ENCODE measurements around the gene FANCE.
"Not testable (repeated sequence)": the region's sequence is repeated elsewhere in the genome, so short reads cannot be mapped to it uniquely, and the experiment has no call there.

Gene FANCE

GRCh38 chr6:35429463-35429862, 22.7 kb upstream of the FANCE start:
- no peak overlapping the region for H3K4me3 ChIP-seq (ENCODE audit: low read depth in 1 of 2, low read length in 2 of 2)
- H3K27ac ChIP-seq (ENCODE audit: low read depth, low read length): no peak overlapping the region
- H3K4me1 ChIP-seq (ENCODE audit: control insufficient read depth in 1 of 2, insufficient read depth in 2 of 2, low read length in 2 of 2): peaks cover 0 to 12% of the 10 kb centered on the region in 2 donors
- no peaks in the 10 kb centered on the region for H3K27me3 ChIP-seq (ENCODE audit: control insufficient read depth in 1 of 2, insufficient read depth in 2 of 2, low read length in 2 of 2)
- H3K36me3 ChIP-seq (ENCODE audit: control insufficient read depth in 1 of 2, insufficient read depth in 2 of 2, low read length in 2 of 2): peaks cover 3 to 34% of the 10 kb centered on the region in 2 donors
- H3K9me3 ChIP-seq (ENCODE audit: control insufficient read depth in 1 of 2, low read length in 2 of 2): peaks cover 10 to 21% of the 10 kb centered on the region in 2 donors
- no peak overlapping the region for H3K9ac ChIP-seq (ENCODE audit: low read depth in 1 of 2, low read length in 2 of 2)

GRCh38 chr6:35432291-35432690, 19.8 kb upstream of the FANCE start:
- no peaks in the 10 kb centered on the region for H3K27me3 ChIP-seq (ENCODE audit: control insufficient read depth in 1 of 2, insufficient read depth in 2 of 2, low read length in 2 of 2)
- peaks cover 23 to 39% of the 10 kb centered on the region in 2 donors for H3K4me1 ChIP-seq (ENCODE audit: control insufficient read depth in 1 of 2, insufficient read depth in 2 of 2, low read length in 2 of 2)
- H3K4me3 ChIP-seq (ENCODE audit: low read depth in 1 of 2, low read length in 2 of 2): no peak overlapping the region
- peaks cover 0 to 8% of the 10 kb centered on the region in 2 donors for H3K36me3 ChIP-seq (ENCODE audit: control insufficient read depth in 1 of 2, insufficient read depth in 2 of 2, low read length in 2 of 2)
- no peak overlapping the region for H3K9ac ChIP-seq (ENCODE audit: low read depth in 1 of 2, low read length in 2 of 2)
- no peak overlapping the region for H3K27ac ChIP-seq (ENCODE audit: low read depth, low read length)
- peaks cover 10 to 21% of the 10 kb centered on the region in 2 donors for H3K9me3 ChIP-seq (ENCODE audit: control insufficient read depth in 1 of 2, low read length in 2 of 2)

- peaks cover 10 to 21% of the 10 kb centered on the region in 2 donors for H3K9me3 ChIP-seq (ENCODE audit: control insufficient read depth in 1 of 2, low read length in 2 of 2)
- not testable (repeated sequence) for H3K36me3 ChIP-seq (ENCODE audit: control insufficient read depth in 1 of 2, insufficient read depth in 2 of 2, low read length in 2 of 2); H3K9ac ChIP-seq (ENCODE audit: low read depth in 1 of 2, low read length in 2 of 2); H3K4me3 ChIP-seq (ENCODE audit: low read depth in 1 of 2, low read length in 2 of 2); H3K27me3 ChIP-seq (ENCODE audit: control insufficient read depth in 1 of 2, insufficient read depth in 2 of 2, low read length in 2 of 2); H3K27ac ChIP-seq (ENCODE audit: low read depth, low read length)
- H3K4me1 ChIP-seq (ENCODE audit: control insufficient read depth in 1 of 2, insufficient read depth in 2 of 2, low read length in 2 of 2): peaks cover 23 to 39% of the 10 kb centered on the region in 2 donors
Measured at GRCh38 chr6:35432702-35433101, 19.4 kb upstream of the FANCE start.

DNA sequence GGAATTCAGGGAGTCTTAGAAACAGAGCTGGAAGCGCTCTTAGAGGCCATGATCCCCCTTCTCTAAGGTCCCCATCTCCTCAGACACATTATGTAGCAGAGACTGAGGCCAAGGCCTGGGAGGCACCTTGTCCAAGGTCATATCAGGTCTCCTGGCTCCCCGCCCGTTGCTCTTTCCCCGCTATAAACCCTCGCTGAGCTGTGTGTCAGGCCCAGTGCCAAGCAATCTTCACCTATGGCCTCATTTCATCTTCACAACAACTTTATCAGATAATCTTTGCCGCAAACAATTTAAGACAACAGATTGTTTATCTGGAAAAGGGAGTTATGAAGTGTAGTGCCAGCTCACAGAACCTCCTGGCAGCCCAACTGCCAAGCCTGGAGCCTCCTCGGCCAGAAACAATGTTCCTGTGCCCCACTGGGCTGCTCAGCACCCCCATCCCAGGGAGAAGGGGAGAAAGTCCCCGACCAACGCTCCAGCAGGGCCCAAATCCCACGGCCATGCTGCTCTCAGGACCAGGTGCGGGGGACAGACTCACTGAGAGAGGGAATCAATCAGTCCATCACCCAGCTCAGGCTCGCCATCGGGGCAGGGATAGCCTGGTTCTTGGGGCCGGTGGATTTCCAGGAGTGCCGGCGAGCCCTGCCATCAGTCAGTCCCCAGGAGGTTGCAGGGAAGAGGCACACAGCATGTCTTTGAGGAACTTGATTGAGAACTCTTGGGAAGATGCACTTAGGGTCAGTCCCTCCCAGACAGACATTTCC, 16.9 kb upstream of the FANCE start:
- Histone ChIP-seq H3K27ac (ENCODE audit: low read depth, low read length) (no peak overlapping the region), H3K9ac (ENCODE audit: low read depth in 1 of 2, low read length in 2 of 2) (peak overlapping the region in 1 of 2 donors; percentile 38), H3K4me1 (ENCODE audit: control insufficient read depth in 1 of 2, insufficient read depth in 2 of 2, low read length in 2 of 2) (peaks cover 27 to 42% of the 10 kb centered on the region in 2 donors)

DNA sequence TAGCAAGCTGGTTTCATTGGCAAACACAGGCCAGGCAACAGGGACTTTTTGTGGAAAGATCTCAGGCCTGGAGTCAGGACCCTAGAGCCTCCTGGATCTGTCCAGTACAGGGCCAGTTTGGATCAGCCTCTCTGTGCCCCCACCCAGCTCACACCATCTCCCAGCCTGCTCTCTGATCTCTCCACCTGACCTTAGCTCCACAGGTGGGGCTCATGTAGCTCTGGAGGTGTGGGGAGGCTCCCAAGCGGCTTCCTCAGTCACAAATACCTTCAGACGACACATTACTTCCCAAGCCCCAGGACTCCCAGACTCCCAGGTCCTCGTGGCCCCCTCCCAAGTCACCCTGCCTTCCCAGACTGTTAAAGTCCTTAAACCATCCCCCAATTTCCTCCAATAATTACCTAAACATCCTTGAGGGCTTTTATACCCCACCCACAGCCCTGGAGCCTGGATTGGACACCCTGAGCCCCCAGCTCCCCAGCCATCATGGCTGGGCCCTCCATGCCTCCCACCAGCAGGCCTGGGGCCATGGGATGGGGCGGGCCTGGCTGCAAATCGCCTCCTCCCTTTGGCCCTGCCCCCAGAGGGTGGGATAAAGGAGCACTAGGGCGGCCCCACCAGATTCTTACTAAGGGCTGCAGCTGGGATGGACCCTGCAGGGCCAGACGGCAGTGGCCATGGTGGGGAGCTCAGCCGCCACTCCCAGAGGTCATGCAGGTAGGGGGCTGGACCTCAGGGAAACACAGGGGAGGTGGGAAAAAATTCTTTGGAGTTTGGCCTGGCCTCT, 15.9 kb upstream of the FANCE start:
- Histone ChIP-seq H3K27ac (ENCODE audit: low read depth, low read length) (no peak overlapping the region), H3K27me3 (ENCODE audit: control insufficient read depth in 1 of 2, insufficient read depth in 2 of 2, low read length in 2 of 2) (no peaks in the 10 kb centered on the region), H3K9ac (ENCODE audit: low read depth in 1 of 2, low read length in 2 of 2) (no peak overlapping the region), H3K36me3 (ENCODE audit: control insufficient read depth in 1 of 2, insufficient read depth in 2 of 2, low read length in 2 of 2) (no peaks in the 10 kb centered on the region), H3K4me1 (ENCODE audit: control insufficient read depth in 1 of 2, insufficient read depth in 2 of 2, low read length in 2 of 2) (peaks cover 27 to 42% of the 10 kb centered on the region in 2 donors), H3K4me3 (ENCODE audit: low read depth in 1 of 2, low read length in 2 of 2) (no peak overlapping the region), H3K9me3 (ENCODE audit: control insufficient read depth in 1 of 2, low read length in 2 of 2) (no peaks in the 10 kb centered on the region)

More for the DNA sequence above, 16.9 kb upstream of the FANCE start:
- Histone ChIP-seq H3K36me3 (ENCODE audit: control insufficient read depth in 1 of 2, insufficient read depth in 2 of 2, low read length in 2 of 2) (no peaks in the 10 kb centered on the region), H3K4me3 (ENCODE audit: low read depth in 1 of 2, low read length in 2 of 2) (no peak overlapping the region), H3K9me3 (ENCODE audit: control insufficient read depth in 1 of 2, low read length in 2 of 2) (peaks cover 0 to under 1% of the 10 kb centered on the region in 2 donors), H3K27me3 (ENCODE audit: control insufficient read depth in 1 of 2, insufficient read depth in 2 of 2, low read length in 2 of 2) (no peaks in the 10 kb centered on the region)

DNA sequence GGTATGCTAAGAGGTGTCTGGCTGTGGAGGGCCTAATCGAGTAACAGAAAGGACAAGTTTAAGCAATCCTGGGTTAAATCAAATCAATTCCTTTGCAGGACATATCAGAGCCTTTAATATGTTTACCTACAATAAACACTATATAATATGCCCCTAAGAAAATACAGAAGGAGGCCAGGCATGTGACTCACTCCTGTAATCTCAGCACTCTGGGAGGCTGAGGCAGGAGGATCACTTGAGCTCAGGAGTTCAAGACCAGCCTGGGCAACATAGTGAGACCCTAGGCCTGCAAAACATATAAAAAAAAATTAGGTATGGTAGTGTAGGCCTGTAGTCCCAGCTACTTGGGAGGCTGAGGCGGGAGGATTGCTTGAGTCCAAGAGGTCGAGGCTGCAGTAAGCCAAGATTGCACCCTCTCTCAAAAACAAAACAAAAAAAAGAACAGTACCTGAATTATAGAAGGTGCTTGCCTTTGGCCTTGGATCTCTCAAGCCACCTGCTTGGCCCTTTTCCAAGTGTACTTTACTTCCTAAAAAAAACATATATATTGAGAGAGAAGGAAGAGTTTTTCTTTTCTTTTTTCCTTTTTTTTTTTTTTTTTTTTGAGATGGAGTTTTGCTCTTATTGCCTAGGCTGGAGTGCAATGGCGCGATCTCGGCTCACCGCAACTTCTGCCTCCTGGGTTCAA, 13.6 kb upstream of the FANCE start:
- H3K4me1 ChIP-seq (ENCODE audit: control insufficient read depth in 1 of 2, insufficient read depth in 2 of 2, low read length in 2 of 2): peaks cover 27 to 37% of the 10 kb centered on the region in 2 donors
- not testable (repeated sequence) for H3K9ac ChIP-seq (ENCODE audit: low read depth in 1 of 2, low read length in 2 of 2); H3K4me3 ChIP-seq (ENCODE audit: low read depth in 1 of 2, low read length in 2 of 2); H3K36me3 ChIP-seq (ENCODE audit: control insufficient read depth in 1 of 2, insufficient read depth in 2 of 2, low read length in 2 of 2); H3K27ac ChIP-seq (ENCODE audit: low read depth, low read length); H3K9me3 ChIP-seq (ENCODE audit: control insufficient read depth in 1 of 2, low read length in 2 of 2); H3K27me3 ChIP-seq (ENCODE audit: control insufficient read depth in 1 of 2, insufficient read depth in 2 of 2, low read length in 2 of 2)

GRCh38 chr6:35439308-35439707, 12.8 kb upstream of the FANCE start:
- H3K9ac ChIP-seq (ENCODE audit: low read depth in 1 of 2, low read length in 2 of 2): no peak overlapping the region
- H3K4me3 ChIP-seq (ENCODE audit: low read depth in 1 of 2, low read length in 2 of 2): no peak overlapping the region
- no peaks in the 10 kb centered on the region for H3K9me3 ChIP-seq (ENCODE audit: control insufficient read depth in 1 of 2, low read length in 2 of 2)
- H3K36me3 ChIP-seq (ENCODE audit: control insufficient read depth in 1 of 2, insufficient read depth in 2 of 2, low read length in 2 of 2): no peaks in the 10 kb centered on the region
- H3K27ac ChIP-seq (ENCODE audit: low read depth, low read length): no peak overlapping the region
- H3K4me1 ChIP-seq (ENCODE audit: control insufficient read depth in 1 of 2, insufficient read depth in 2 of 2, low read length in 2 of 2): peaks cover 27 to 31% of the 10 kb centered on the region in 2 donors
- H3K27me3 ChIP-seq (ENCODE audit: control insufficient read depth in 1 of 2, insufficient read depth in 2 of 2, low read length in 2 of 2): no peaks in the 10 kb centered on the region

DNA sequence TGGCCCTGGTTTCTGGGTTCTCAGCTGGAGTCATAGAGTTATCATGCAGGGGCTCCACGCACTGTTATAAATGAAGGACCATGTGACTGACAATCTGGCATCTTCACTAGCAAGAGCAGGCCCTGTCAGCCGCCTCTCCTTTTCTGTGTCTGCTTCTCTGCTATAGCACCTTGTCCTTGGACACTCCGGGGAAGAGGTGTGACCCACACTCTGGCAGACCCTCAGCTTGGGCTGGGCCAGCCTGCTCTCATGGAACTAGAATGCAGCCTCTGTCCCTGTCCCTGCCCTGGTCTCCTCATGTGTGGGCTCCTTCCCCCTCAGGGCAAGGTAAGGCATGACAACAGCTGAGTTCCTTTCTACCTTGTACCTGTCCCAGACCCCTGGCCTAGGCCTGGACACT, 10.9 kb upstream of the FANCE start:
- no peak overlapping the region for H3K27ac ChIP-seq (ENCODE audit: low read depth, low read length)

GRCh38 chr6:35441642-35442041, 10.5 kb upstream of the FANCE start:
- Histone ChIP-seq H3K9me3 (ENCODE audit: control insufficient read depth in 1 of 2, low read length in 2 of 2) (no peaks in the 10 kb centered on the region), H3K9ac (ENCODE audit: low read depth in 1 of 2, low read length in 2 of 2) (no peak overlapping the region), H3K4me3 (ENCODE audit: low read depth in 1 of 2, low read length in 2 of 2) (no peak overlapping the region), H3K27me3 (ENCODE audit: control insufficient read depth in 1 of 2, insufficient read depth in 2 of 2, low read length in 2 of 2) (no peaks in the 10 kb centered on the region), H3K27ac (ENCODE audit: low read depth, low read length) (no peak overlapping the region), H3K36me3 (ENCODE audit: control insufficient read depth in 1 of 2, insufficient read depth in 2 of 2, low read length in 2 of 2) (no peaks in the 10 kb centered on the region), H3K4me1 (ENCODE audit: control insufficient read depth in 1 of 2, insufficient read depth in 2 of 2, low read length in 2 of 2) (peaks cover 8% of the 10 kb centered on the region in 2 donors)

More for the DNA sequence above, 10.9 kb upstream of the FANCE start:
- Histone ChIP-seq H3K4me3 (ENCODE audit: low read depth in 1 of 2, low read length in 2 of 2) (no peak overlapping the region), H3K9ac (ENCODE audit: low read depth in 1 of 2, low read length in 2 of 2) (no peak overlapping the region), H3K4me1 (ENCODE audit: control insufficient read depth in 1 of 2, insufficient read depth in 2 of 2, low read length in 2 of 2) (peaks cover 12 to 13% of the 10 kb centered on the region in 2 donors), H3K9me3 (ENCODE audit: control insufficient read depth in 1 of 2, low read length in 2 of 2) (no peaks in the 10 kb centered on the region), H3K27me3 (ENCODE audit: control insufficient read depth in 1 of 2, insufficient read depth in 2 of 2, low read length in 2 of 2) (no peaks in the 10 kb centered on the region), H3K36me3 (ENCODE audit: control insufficient read depth in 1 of 2, insufficient read depth in 2 of 2, low read length in 2 of 2) (no peaks in the 10 kb centered on the region)

GRCh38 chr6:35442693-35443092, 9.4 kb upstream of the FANCE start:
- Histone ChIP-seq H3K36me3 (ENCODE audit: control insufficient read depth in 1 of 2, insufficient read depth in 2 of 2, low read length in 2 of 2) (no peaks in the 10 kb centered on the region), H3K4me3 (ENCODE audit: low read depth in 1 of 2, low read length in 2 of 2) (no peak overlapping the region), H3K27ac (ENCODE audit: low read depth, low read length) (no peak overlapping the region), H3K9me3 (ENCODE audit: control insufficient read depth in 1 of 2, low read length in 2 of 2) (no peaks in the 10 kb centered on the region), H3K27me3 (ENCODE audit: control insufficient read depth in 1 of 2, insufficient read depth in 2 of 2, low read length in 2 of 2) (no peaks in the 10 kb centered on the region), H3K4me1 (ENCODE audit: control insufficient read depth in 1 of 2, insufficient read depth in 2 of 2, low read length in 2 of 2) (peaks cover 3 to 4% of the 10 kb centered on the region in 2 donors), H3K9ac (ENCODE audit: low read depth in 1 of 2, low read length in 2 of 2) (no peak overlapping the region)

All from duodenal mucosa (tissue), 2 donors.